GM21619 (cell line): ENCODE measurements around the gene PACSIN1.
A peak's percentile ranks its signal among the peaks of the same experiment; 100 is the strongest.

ENCODE experiments used
- ATAC-seq: cut with Tn5 transposase; IDR thresholded peaks from one replicate; pipeline ENCODE4 v1.9.1; 2021; ENCODE audit not compliant: unreplicated experiment

The PACSIN1 gene

DNA sequence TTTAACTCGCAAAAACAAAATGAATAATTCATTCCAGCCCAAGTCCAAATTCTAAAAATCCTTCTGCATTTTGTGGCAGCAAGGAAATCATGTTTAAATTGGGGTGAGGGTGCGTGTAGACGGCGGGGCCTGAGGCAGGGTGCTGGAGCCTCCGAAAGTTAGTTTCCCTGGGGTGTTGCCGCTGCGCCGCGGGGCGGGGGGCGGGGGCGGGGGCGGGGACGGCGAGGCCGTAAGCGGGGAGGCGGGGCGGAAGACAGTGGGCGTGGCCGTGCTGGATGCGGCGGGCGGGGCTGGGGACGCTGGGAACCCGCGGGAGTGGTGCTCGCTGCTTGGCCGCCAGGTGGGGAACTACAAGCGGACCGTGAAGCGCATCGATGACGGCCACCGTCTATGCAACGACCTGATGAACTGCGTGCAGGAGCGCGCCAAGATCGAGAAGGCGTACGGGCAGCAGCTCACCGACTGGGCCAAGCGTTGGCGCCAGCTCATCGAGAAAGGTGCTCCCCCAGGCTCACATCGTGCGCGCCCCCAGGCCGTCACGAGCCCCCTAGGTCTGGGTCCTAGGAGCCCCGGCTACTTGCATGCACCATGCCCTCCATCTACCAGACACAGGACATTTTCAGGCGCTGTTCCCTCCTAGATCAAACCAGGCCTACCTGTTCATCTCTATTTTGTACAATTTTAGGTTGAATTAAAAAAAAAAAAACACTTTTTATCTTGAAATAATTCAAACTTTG is 61.3 kb downstream of the PACSIN1 start:
- peak; percentile 93 for ATAC-seq

DNA sequence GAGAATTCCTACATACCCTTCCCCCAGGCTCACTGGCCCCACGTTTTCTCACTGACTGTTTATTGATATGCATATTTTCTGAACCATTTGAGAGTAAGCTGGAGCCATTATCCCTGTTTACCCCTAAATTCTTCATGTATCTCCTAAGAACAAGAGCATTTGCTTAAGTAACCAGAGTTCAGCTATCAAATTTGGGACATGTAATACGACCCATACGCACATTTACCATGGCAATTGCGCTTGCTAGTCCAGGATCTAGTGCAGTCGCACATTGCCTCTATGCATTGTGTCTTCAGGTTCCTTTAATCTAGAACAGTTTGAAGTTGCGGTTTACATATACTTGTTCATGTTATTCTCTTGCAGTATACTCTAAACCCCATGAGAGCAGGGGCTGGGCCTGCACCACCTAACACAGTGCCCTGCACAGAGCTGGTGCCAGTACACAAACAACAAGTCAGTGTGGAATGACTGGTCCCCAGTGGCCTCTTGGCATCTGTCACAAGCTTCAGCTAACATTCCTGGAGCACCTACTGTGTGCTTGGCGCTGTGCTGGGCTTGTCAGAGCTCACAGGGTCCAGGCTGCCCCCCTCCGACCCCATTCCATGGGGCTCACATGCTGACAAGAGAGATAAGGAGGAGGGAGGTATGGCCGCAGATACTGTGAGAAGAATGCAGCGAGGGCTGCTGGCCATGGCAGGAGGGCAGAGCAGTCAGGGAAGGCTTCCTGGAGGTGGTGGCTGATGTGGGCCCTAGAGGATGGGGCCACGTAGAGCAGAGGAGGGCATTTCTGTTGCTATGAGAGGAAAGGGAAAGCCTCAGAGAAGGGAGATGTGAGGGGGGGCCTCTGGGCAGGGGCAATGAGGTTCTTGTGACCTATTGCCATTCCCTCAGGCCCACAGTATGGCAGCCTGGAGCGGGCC is 62.1 kb downstream of the PACSIN1 start:
- no peak for ATAC-seq

DNA sequence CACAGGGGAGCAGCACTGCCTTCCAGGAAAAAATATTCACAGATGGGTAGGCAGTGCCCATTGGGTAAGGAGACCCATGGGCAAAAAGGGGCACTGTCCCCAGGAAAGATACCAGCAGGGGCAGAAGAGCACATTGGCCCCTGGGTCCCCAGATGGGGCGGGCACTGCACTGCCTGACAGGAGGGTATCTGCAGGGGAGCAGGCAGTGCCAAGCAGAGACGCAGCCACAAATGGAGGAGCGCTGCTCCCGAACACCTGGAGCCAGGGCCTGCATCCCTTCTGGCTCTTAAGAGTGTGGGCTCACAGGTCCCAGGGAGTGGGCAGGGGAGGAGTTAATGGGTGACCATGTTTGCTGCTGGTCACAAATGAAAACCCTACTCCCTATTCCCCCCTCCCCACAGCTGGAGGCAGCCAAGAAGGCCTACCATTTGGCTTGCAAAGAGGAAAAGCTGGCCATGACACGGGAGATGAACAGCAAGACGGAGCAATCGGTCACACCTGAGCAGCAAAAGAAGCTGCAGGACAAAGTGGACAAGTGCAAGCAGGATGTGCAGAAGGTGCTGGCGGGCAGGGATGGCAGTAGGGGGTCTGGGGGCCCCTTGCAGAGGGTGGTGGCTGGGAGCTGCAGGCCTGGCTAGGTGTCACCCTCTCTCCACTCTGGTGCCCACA is 63.3 kb downstream of the PACSIN1 start:
- no peak for ATAC-seq

DNA sequence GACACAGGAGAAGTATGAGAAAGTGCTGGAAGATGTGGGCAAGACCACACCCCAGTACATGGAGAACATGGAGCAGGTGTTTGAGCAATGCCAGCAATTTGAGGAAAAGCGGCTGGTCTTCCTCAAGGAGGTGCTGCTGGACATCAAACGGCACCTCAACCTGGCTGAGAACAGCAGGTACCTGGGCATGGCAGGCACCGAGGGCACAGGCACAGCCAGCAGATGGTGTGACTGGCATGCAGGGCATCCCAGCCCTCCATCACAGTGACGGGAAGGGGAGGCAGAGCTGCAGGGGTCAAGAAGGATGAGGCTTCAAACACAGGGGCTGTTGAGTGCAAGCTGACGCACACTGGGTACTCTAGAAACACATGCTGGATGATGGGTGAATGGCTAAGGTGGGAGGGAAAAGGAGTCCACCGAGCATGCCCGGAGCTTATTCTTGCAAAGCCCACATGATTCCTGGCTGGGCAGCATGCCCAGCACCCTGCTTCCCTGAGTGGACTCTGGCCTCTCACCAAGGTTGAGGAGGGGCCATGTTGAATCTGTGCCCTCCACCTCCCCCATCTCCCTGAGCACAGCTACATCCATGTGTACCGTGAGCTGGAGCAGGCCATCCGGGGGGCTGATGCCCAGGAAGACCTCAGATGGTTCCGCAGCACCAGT is 63.9 kb downstream of the PACSIN1 start:
- no peak for ATAC-seq

DNA sequence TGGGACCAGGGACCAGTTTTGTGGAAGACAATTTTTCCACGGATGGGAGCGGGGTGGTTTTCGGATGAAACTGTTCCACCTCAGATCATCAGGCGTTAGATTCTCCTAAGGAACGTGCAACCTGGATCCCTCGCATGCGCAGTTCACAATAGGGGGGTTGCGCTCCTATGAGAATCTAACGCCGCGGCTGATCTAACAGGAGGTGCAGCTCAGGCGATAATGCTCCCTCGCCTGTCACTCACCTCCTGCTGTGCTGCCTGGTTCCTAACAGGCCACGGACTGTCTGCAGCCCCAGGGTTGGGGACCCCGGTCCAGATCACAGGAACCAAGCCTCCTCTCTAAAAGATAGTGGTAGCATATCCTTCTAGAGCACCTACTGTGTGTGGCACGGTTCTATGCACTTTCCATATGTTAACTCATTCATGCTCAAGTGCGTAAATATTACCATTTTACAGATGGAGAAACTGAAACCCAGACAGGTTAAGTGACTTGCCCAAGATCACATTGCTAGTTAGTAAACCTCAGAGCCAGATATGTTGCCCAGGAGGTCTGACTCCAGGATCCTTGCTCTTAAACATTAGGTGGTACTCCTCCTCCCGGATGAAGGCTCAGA is 65.0 kb downstream of the PACSIN1 start:
- no peak for ATAC-seq

DNA sequence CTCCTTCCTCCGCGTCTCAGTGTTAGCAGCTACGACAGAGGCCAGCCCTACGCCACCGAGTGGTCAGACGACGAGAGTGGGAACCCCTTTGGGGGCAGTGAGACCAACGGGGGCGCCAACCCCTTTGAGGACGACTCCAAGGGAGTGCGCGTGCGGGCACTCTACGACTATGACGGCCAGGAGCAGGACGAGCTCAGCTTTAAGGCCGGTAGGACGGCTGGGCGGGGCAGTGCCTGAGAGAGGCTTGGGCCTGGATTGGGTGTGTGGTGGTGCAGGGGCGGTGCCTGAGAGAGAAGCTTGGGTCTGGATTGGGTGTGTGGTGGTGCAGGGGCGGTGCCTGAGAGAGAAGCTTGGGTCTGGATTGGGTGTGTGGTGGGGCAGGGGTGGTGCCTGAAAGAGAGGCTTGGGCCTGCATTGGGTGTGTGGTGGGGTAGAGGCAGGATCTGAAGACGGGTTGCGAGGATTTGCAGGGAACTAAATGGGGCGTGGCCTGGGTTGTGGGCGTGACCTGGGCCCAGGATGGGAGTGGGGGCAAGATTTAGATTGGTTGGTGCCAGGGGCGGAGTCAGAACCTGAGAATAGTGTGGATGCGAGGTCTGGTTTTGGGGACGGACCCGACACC is 65.8 kb downstream of the PACSIN1 start:
- no peak for ATAC-seq

DNA sequence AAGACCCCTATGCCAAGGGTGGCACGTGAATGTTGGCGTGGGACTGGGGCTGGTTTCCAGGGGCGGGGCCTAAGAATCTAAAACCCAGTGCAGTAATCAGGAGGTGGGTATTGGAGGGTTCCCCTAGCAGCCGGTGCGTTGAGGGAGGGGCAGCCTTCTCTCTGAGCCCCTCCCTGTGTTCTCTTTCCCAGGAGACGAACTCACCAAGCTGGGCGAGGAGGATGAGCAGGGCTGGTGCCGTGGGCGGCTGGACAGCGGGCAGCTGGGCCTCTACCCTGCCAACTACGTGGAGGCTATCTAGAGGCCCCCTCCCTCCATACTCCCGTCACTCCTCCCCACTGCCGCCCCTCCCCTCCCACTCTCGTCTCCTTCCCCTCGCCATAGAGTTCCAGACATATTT is 66.4 kb downstream of the PACSIN1 start:
- no peak for ATAC-seq

DNA sequence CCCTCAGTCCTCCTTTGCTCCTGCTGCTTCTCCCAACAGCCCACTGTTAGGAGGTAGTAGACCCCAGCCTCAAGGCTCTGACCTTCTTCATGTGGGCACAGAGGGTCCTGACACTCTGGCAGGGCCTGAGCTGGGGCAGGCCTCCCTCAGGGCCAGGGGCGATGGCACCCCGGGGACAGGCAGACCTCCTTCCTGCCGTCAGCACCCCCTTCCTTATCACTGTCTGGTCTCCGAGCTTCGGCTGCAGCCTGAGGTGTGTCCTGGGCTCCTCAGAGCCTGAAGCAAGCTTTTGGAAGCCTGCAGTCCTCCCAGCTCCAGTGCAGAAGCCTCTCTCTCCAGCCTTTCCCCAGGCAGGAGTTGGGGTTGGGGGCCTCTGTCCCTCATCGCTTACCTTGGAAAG is 68.3 kb downstream of the PACSIN1 start:
- ATAC-seq, result no peak

DNA sequence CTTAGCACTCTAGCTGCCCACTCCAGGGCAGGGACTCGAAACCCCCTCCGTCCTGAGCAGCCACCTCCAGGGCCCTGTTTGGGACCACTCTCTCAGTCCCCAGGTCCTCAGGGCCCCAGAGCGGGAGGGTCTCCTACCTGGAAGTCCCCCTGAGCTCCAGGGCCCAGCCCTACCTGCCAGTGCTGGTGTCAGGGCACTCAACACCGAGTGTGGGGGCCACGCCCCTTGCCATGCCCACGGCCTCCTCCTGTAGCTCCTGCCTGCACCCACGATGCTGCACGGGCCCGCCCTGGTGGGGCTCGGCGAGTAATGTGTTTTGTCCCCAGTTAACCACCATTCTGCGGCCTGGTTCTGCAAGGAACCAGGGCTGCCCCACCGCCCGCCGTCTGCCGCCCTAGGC is 68.8 kb downstream of the PACSIN1 start:
- no peak for ATAC-seq

DNA sequence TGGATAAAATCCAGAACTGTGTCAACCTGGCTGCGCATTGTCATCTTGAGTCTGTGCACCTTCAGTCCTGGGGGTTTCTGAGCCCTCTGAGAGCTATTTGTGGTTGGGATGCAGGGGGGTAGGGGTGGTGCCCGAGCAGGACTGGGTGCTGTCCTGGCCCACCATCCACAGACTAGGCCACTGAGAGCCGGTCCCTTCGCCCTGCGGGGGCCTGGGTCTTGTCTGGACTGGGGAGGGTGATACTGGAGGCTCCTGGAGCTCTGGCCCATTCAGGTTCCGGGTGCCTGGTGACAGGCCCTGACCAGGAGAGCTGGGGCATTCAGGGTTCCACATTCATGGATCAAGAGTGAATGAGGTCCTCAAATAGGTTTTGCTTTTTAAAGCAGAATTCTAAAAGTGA is 69.3 kb downstream of the PACSIN1 start:
- no peak for ATAC-seq

DNA sequence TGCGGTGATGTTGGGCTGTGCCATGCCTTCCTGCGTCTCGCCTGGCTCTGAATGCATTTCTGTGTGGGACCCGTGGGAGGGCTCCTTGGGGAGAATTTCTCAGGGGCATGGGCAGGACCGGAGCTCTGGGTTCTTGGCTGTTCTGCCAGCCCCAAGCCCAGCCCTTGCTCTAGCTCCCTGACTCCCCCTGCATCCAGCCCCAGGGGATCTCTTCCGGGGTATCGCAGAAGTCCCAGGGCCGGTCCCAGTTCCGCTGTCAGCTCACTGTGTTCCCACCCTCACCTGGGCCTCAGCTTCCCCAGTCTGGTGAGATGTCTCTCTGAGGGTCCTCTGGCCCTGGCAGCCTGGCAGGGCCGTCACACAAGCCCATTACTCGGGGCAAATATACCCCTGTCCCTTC is 69.8 kb downstream of the PACSIN1 start:
- no peak for ATAC-seq

DNA sequence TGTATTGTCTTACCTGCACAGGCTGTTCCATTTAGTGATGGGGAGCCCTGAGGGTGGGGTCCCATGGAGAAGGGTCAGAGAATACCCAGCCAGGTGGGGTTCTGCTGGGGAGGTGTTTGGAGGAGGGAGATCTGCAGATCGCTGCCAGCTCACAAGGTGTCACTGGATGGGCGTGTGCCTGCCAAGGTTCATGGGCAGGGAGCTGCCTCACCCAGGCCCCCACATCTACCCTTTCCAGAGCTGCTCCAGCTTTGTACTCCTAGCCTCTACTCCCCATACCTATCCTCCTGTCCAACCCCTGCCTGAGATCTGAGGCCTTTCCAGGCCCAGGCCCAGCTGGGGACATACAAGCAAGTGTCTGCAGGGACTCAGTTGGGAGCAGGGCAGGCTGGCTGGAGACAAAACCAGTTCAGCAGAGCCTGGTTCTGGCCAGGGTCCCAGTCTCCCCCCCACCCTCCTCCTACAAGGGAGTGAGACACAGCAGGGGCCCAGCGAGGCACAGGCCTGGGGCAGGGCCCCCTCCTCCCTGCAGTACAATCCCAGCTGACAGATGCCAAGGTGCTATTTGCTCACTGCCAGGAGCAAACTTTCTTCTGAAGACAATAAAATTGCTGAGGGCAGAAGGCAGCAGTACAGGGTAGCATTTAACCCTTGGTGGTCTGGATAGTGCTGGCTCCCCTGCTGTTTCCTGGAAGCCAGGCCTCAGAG is 70.5 kb downstream of the PACSIN1 start:
- ATAC-seq, result no peak

DNA sequence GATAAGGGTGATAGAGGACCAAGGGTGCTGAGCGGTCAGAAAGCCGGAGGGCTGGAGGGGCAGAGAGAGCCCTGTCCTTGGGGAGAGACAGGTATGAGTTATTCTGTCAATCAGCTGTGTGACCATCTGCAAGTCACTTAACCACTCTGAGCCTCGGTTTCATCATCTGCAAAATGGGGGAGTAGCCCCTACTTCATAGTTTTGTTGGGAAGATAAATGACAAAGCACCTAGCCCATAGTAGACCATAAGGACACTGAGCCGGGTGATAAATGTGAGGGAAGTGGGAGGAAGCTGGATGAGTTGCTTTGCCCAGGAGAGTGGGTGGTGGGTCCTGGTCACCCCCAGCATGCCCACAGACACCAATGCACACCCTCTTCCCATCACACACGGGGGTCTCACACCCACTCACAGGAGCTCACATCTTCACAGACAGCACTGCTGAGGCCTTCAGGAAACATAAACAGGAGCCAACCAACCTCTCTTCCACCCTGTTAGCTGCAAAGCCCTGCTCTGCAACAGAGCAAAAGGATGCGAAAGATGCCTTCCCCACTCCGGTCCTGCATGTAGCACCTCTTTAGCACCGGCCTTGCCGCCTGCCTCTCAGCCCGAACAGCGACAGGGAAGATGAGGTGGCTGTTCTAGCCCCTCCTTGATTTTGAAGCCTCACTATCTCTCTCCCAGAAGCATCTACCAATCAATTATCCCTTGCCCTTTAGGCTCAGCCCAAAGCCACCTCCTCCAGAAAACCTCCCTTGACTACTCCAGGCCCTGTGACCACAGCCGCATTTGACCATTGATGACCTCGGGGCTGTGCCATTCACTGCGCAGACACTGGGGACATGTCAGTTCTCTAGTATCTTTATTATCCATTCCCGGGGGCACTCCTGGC is 71.3 kb downstream of the PACSIN1 start:
- ATAC-seq, result no peak

DNA sequence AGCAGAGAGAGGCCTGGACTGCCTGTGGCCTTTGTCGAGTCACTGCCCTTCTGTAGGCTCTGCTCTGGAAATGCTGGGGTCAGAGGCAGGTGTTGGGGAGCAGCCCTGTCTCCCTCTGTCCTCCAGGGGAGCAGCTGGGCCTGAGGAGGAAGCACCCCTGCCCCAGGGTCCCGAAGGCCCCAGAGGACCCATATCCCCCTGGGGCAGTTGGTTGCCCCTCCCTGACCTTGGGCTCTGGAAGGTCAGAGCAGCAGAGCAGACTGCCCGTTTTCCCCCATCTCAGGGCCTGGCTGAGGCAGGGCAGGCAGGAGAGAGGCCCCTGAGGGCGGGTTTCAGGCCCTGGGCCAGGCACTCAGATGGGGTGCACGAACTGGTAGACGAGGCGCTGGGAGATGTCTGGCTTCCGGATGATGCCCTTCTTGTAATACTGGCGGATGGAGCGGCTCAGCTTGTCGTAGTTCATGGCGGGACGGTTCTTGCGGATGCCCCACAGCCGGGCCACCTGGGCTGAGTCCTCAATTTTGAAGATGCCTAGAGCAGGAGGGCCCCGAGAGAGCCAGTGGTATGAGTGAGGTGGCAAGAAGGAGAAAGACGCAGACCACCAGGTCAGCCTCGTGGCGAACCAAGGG is 72.2 kb downstream of the PACSIN1 start:
- no peak for ATAC-seq

DNA sequence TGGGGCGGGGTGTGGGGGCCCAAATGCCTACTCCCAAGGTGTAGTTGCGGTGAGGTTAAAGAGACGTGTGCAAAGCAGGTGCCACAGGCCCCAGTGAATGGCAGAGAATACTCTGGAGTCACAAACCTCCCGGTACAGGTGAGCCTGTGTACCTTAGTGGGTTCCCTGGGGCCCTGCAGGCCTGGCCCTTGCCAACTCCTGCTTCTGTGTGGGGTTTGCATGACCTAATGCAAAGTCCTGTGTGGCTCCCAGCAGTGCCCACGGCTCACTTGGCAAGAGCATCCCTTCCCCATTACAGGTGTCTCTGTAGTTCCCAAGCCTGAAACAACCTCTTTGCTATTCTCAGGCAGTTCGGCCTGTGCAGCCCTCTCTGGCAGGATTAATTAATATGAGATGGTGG is 72.7 kb downstream of the PACSIN1 start:
- no peak for ATAC-seq

DNA sequence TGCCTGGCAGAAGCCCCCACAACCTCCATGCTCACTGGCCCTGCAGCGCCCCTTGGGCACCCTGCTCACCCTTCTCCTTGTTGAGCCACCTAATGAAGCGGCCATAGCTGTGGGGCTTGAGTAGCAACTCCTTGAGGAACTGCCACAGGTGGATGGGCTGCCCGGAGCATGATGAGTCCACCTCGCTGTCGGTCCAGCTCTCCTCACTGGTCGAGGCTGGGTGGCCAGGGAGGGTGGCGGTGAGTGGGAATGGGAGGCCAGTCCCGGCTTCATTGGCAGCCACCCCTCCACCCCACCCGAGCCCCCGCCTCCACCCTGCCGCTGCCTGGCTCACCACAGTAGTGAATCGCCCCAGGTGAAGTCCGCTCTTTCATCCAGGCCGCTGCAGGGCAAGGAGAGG is 73.3 kb downstream of the PACSIN1 start:
- no peak for ATAC-seq

DNA sequence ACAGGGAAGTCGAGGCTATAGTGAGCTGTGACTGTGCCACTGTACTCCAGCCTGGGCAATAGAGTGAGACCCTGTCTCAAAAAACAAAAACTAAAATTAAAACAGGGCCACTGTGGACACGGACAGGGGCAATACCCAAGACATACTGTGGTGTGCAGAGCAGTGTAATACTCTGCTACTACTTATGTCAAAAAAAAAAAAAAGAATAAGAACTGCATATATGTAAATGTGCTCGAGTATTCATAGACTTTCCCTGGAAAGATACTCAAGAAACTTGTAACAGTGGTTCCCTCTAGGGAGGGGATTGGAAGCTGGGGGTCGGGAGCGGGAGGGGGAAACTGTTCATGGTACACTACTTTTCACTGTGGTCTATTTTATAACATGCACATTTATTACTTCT is 74.3 kb downstream of the PACSIN1 start:
- ATAC-seq, result no peak

DNA sequence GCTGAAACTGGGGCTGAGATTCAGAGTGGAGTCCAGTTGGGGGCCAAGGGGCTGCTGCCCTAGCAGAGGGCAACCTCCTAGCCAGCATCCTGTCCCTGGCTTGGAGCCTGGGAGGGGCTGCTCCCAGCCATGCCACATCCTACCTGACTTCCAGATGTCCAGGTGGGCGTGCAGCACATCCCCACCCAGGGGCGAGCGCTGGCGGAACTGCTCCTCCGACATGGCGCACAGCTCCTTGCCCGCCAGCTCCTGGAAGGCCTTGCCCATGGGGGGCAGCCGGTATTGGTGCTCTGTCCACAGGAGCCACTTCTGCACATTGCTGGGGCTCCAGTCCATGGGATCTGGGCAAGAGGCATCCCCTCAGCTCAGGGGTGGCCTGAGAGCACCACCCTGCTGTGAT is 75.0 kb downstream of the PACSIN1 start:
- ATAC-seq, result no peak
